HG03342 (cell line): ENCODE results near the gene ELOVL6.

ENCODE experiments used
- ATAC-seq: cut with Tn5 transposase; IDR thresholded peaks from one replicate; pipeline ENCODE4 v1.9.1; 2021; ENCODE audit warnings: mild to moderate bottlenecking, moderate library complexity; ENCODE audit not compliant: unreplicated experiment

ELOVL6 gene

DNA sequence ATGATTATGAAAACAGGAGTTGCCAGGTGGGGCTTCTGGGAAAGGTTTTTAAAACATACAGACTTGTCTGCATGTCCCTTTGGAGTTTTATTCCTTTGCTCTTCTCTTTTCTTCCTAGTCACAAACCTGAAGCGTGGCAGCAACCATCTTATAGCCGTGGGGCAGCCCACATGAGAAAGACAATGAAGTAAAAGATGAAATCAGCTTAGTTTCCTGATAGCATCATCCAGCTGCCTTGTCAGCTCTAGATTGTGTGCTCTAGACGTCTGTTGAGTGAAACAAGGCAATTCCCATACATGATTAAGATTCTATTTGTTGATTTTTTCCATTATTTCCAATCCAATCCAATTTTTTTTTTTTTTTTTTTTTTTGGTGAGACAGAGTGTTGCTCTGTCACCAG is 68.9 kb downstream of the ELOVL6 start:
- ATAC-seq: no peak

DNA sequence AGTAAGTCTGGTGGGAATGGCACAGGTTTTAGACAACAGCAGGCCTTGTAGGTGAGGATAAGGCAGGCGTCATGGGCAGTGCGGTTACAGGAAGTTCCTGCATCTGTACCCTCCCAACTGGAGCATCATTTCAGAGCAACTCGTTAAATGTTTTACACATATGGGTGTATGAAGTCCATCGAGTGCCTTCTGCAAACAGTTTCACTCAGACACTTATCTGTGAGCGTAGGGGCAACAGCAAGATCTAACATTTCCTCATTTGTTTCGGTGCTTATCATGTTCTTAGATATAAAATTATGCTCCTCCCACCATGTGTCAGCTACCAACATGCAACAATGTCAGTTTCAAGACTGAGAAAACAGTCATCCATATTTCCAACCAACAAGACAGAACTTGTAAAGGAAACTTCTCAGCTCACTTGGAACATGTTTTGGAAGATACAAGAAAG is 69.9 kb downstream of the ELOVL6 start:
- no peak for ATAC-seq

DNA sequence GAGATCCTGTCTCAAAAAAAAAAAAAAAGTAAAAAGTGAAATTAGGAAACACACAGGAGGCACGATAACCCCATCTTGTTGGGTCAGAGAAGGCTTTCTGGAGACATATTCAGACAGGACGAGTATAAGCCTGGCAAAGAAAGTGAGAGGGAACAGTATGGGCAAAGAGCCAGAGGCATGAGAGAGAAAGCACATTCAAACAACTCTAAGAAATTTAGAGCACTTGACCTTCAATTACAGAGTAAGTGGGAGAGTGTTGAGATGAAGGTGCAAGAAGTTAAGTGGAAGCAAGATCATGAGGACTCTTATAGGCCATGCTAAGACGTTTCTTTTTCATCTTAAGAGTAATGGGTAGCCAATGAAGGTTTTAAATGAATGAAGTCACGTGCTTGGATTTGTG is 70.4 kb downstream of the ELOVL6 start:
- no peak for ATAC-seq

GRCh38 chr4:110124711-110125110 is 73.7 kb downstream of the ELOVL6 start:
- peak; percentile 46 for ATAC-seq

- ATAC-seq: no peak
Observed at GRCh38 chr4:110122201-110122600, 76.2 kb downstream of the ELOVL6 start.

GRCh38 chr4:110120506-110120905 is 77.9 kb downstream of the ELOVL6 start:
- ATAC-seq: no peak

DNA sequence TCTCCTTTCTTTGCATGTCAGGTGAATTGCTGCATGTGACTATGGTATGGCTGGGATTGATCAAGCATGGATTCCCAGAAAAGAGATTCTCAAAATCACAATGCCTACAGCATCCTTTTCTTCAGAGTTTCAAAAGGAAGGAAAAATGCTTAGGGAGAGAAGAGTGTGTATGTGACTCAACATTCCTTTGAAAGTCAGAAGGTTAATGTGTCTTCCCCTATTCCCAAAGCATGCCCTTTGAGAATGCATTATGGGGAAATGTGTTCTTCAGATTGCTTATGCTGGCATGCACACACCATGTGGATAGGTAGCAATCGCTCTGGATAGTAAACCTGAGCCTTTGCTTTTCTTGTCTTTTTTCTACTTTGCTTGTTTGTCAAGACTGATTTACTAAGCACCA is 78.5 kb downstream of the ELOVL6 start:
- ATAC-seq: no peak

DNA sequence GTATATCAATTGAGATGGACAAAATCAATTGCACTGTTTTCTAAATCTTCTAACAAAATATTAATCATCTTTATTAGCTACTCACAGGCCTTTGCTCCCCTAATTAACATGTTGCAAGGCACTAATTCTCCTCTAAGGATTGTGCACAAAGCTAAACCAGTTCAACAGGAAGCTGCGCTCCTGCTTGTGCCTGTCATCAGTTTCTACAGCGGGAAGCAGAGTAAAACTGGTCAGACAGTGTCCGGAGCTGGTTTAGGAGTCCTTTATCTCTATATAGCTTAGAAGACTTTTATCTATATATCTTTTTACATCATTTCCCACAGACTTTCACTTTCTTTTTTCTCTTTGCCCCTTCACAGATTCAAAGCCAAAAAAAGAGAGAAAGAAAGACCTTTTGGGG is 79.1 kb downstream of the ELOVL6 start:
- peak; percentile 56 for ATAC-seq

GRCh38 chr4:110112056-110112455 is 86.4 kb downstream of the ELOVL6 start:
- ATAC-seq: no peak

DNA sequence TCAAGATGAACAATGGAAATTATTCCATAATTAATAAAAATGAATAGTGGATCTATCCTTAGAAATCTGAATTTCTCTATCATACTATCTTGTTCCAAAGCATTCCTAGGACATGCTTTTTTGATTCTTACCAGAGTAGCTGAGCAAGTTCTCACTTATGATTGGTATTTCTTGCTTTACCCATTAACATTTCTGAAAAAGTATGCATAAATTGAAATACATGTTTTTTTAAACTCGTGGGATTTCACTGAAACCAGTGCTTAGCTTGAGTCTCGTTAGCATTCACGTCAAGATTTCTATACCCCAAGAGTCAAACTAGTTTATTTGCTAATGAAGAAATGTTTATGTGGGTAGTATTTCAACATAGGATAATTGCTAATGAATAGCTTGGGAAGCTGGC is 89.0 kb downstream of the ELOVL6 start:
- no peak for ATAC-seq

GRCh38 chr4:110108960-110109359 is 89.5 kb downstream of the ELOVL6 start:
- ATAC-seq: no peak

GRCh38 chr4:110108422-110108821 is 90.0 kb downstream of the ELOVL6 start:
- peak; percentile 95 for ATAC-seq

DNA sequence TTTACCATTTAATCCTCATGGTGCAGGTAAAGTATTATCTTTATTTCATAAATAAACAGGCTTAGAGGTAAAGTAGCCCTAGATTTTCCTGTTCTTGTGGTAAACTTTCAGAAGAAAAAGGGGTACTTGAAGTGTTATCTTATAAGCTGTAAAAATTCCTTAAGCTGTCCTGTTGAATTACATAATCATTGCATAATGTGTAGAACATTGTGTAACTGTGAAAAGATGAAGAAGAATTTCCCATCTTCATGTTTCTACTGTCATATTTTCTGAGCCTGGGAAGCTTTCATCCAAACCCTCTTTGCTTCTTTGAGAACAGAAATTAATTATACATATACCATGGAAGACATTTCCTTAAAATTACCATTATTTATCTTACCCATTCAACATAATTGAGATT is 90.5 kb downstream of the ELOVL6 start:
- ATAC-seq: no peak

GRCh38 chr4:110106931-110107296 is 91.5 kb downstream of the ELOVL6 start:
- peak; percentile 57 for ATAC-seq

DNA sequence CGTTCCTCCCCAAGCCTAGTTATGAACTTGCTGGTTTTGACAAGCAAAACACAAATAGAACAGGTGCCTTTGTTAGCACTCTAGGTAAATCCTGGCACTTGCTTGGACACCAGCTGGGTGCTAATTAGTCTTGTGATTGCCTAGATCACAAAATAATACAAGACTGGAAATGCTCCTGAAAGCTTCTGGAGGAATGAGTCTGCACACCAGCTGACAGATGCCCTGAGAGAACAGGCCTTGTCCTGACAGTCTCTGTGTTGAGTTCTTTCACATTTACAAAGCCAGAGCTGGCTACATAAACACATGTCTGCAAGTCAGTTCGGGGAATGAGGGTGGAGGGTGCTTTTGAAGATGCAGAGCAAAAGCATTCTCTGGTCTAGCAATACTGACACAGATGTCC is 93.8 kb downstream of the ELOVL6 start:
- no peak for ATAC-seq

DNA sequence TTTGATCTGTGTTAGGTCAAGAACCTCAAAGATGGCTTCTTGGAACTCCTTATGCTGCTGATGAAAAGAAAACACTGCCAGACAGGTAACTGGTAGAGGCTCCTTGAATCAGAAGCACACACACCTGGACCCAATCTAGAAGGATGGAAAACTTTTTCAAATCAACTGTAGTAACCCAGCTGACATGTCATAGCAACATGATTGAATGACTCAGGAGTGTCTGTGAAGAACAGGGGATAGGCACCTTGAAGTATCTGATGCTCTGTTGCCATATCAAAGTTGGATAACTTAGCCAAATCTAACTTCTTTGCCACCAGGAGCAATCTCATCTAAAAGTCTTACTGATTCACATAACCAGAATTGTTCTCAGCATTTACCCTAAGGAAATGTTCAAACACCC is 98.8 kb downstream of the ELOVL6 start:
- no peak for ATAC-seq

DNA sequence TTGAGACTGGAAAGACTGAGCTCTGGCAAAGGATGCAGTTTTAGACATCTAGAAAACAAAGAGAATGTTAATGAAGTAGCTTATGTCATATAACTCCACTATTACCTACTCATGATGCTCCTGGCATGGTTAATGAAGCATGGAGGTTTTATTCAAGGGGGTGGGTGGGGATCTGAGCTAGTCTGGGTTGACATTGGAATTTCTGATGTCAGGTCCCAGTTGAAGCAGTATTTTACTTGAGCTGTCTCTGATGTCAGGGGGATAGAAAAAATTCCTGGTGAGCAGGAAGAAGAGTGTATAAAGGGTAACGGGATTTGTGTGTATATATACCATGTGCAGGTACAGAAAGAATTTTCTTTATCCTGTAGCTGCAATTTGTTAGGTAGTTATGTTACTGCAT is 102.0 kb downstream of the ELOVL6 start:
- no peak for ATAC-seq

GRCh38 chr4:110092646-110093045 is 105.8 kb downstream of the ELOVL6 start:
- ATAC-seq: no peak

GRCh38 chr4:110091434-110092140 is 106.8 kb downstream of the ELOVL6 start:
- no peak for ATAC-seq

GRCh38 chr4:110088670-110089069 is 109.7 kb downstream of the ELOVL6 start:
- ATAC-seq: peak; percentile 74

DNA sequence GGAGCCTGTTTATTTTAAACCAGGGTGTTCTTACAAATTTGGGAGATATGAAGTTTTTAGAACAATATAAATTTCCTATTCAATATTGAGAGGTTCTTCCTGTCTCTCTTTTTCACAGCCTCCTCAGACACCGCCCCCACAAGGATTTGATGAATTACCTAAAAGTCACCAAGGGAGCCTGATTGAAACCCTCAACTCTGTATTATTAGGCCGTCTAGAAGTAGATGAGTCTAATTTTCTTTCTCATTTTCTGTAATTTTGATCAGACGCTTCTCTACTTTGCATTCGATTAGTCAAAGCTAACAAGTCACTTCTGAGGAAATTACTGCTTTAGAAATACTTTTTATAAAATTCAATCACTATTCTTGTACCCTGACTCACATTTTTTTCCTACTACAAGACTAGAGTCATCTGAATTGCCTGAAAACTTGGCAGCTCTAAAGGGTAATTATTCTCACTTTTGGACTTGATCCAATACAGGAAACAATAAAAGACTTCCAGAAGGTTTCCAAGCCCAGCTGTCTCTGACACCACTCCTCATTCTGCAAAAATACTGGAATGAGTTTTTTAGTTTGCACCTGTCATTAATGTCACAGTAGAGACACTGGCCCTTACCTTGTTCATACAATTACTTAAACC is 111.2 kb downstream of the ELOVL6 start:
- ATAC-seq: no peak

- no peak for ATAC-seq
Observed at GRCh38 chr4:110085131-110085530, 113.3 kb downstream of the ELOVL6 start.

DNA sequence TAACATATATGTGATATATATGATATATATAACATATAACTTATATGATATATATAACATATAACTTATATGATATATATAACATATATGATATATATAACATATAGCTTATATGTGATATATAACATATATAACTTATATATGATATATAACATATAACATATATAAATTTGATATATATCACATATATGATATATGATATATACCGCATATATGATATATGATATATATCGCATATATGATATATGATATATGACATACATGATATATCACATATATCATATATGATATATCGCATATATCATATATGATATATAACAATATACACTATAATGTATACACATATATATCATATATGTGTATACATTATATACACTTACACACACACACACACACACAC is 114.3 kb downstream of the ELOVL6 start:
- no peak for ATAC-seq
